PFSK-1 (cell line): ENCODE measurements around the gene TNPO3.

Experiments
- POLR2AphosphoS5 ChIP-seq: IDR thresholded peaks from 2 replicates; pipeline ENCODE4 v1.6.1; 2012; ENCODE audit warnings: low read depth, mild to moderate bottlenecking, control low read depth, low read length, moderate library complexity
- REST ChIP-seq, 2 experiments: IDR thresholded peaks; 2 replicates each; pipeline versions ENCODE4 v1.6.1 to v1.8.0; 2011 to 2012; ENCODE audit warnings: low read depth in 2 of 2, low read length in 2 of 2, control low read depth in 1 of 2, inconsistent platforms in 1 of 2, mild to moderate bottlenecking in 1 of 2, moderate library complexity in 1 of 2; ENCODE audit not compliant: insufficient read depth in 1 of 2
- SIN3A ChIP-seq: IDR thresholded peaks from 2 replicates; pipeline ENCODE4 v1.6.1; 2012; ENCODE audit warnings: mild to moderate bottlenecking, low read length, moderate library complexity, borderline replicate concordance; ENCODE audit not compliant: insufficient read depth
- TAF1 ChIP-seq: IDR thresholded peaks from 2 replicates; pipeline ENCODE4 v1.6.1; 2012; ENCODE audit warnings: low read length, control low read depth, borderline replicate concordance; ENCODE audit not compliant: insufficient read depth

GRCh38 chr7:128940494-128941322 lies 114.2 kb downstream of the TNPO3 start:
- TF ChIP-seq POLR2AphosphoS5 (no peak), TAF1 (no peak), SIN3A (no peak), REST (IDR thresholded peaks at IDR 0.05; ENCODE audit: insufficient read depth in 1 of 2, low read depth in 2 of 2, low read length in 2 of 2) (no peak)
